ENCODE measurements around the gene PAPLN. TPM values are rescaled to one million over a fixed set of nuclear protein-coding genes. Genes with fewer than 3 reads are reported as not detected.

PAPLN gene
- total and polyA plus RNA-seq, 2 of the 8 experiments (the other 6 are each of a cell fraction or from before 2014, with no cell fraction given), result 14.8 to 25.6 TPM

GRCh38 chr14:73249564-73250316, 12.4 kb downstream of the PAPLN start:
- H3K9me3 ChIP-seq (ENCODE audit: insufficient read depth in 2 of 2, low read depth in 1 of 2, low read length in 1 of 2), result no peaks in the 10 kb centered on the region
- ChIA-PET CTCF (ENCODE audit: partially characterized antibody) (interaction anchor here (0.6 to 2.4 kb wide), 6 partner anchors 8 to 121 kb away, joined by 3 to 10 read pairs (median 4); no protein-coding TSS in a partner anchor), POLR2A (ENCODE audit: partially characterized antibody) (interaction anchor here (0.9 to 4.4 kb wide), 2 partner anchors 10 to 15 kb away, joined by 3 to 21 read pairs; no protein-coding TSS in a partner anchor)
- H3K79me1 ChIP-seq (ENCODE audit: low read depth, low read length), result no peaks in the 10 kb centered on the region
- DNase-seq (ENCODE audit: low read depth in 1 of 2, low spot score in 2 of 2) (no peak), FAIRE-seq (no peak)
- H3K4me2 ChIP-seq (ENCODE audit: insufficient read depth in 1 of 2, low read depth in 2 of 2, low read length in 2 of 2), result no peak overlapping the region
- peaks cover 0 to 2% of the 10 kb centered on the region in 2 experiments for H4K20me1 ChIP-seq (replicated peaks in 1 of 2; ENCODE audit: control insufficient read depth in 1 of 2, insufficient read depth in 2 of 2, low read length in 2 of 2)
- H3K4me3 ChIP-seq (ENCODE audit: extremely low read depth in 1 of 4, insufficient read depth in 2 of 4, low read depth in 3 of 4, low read length in 4 of 4), result no peak overlapping the region
- no peak for TF ChIP-seq RNF2 (IDR thresholded peaks at IDR 0.05; ENCODE audit: borderline replicate concordance, low read depth, low read length, missing control alignments, poor library complexity, severe bottlenecking)
- no peak for TF ChIP-seq CHD1 (IDR thresholded peaks at IDR 0.05; ENCODE audit: low read depth, low read length)
- no peak for TF ChIP-seq POLR2A (IDR thresholded peaks at IDR 0.05; ENCODE audit: control extremely low read depth in 1 of 2, low read depth in 2 of 2, low read length in 2 of 2)
- no peak for TF ChIP-seq SIRT6 (IDR thresholded peaks at IDR 0.05; ENCODE audit: low read length)
- no peak for TF ChIP-seq ATF3 (IDR thresholded peaks at IDR 0.05; ENCODE audit: insufficient read depth, low read depth, low read length)
- TF ChIP-seq TEAD4 (IDR thresholded peaks at IDR 0.05; ENCODE audit: low read depth, low read length), result no peak
- TF ChIP-seq BRCA1 (IDR thresholded peaks at IDR 0.05; ENCODE audit: low read depth, low read length), result no peak
- no peak for TF ChIP-seq SIN3A (conservative IDR thresholded peaks at IDR 0.05 in 1 of 2, IDR thresholded peaks at IDR 0.05 in 1 of 2; ENCODE audit: low read depth in 1 of 2, low read length in 2 of 2)
- TF ChIP-seq ASH2L (IDR thresholded peaks at IDR 0.05; ENCODE audit: low read length), result no peak
- TF ChIP-seq MAX (IDR thresholded peaks at IDR 0.05), result no peak
- TF ChIP-seq CEBPB (IDR thresholded peaks at IDR 0.05; ENCODE audit: low read depth, low read length), result no peak
- no peak for TF ChIP-seq RBBP5 (IDR thresholded peaks at IDR 0.05; ENCODE audit: borderline replicate concordance, low read depth, low read length)
- peaks cover 0 to 2% (median 0%) of the 10 kb centered on the region in 4 experiments; a peak in 3 of 7 replicates for H3K4me1 ChIP-seq (replicated peaks in 1 of 4; ENCODE audit: control insufficient read depth in 3 of 4, insufficient read depth in 4 of 4, low read length in 3 of 4)
- no peak overlapping the region for H3K23ac ChIP-seq (ENCODE audit: insufficient read length)
- no peak overlapping the region for H3K4ac ChIP-seq (replicated peaks; ENCODE audit: insufficient read length, low read depth, low read length)
- no peak overlapping the region for H2AK5ac ChIP-seq (ENCODE audit: low read depth, low read length)
- H3K79me2 ChIP-seq (ENCODE audit: control insufficient read depth in 1 of 2, insufficient read depth in 2 of 2, low read length in 2 of 2), result no peaks in the 10 kb centered on the region; a peak in 1 of 4 replicates
- H2BK12ac ChIP-seq (ENCODE audit: low read depth, low read length), result no peak overlapping the region
- no peak overlapping the region for H4K5ac ChIP-seq (ENCODE audit: insufficient read length, low read depth, low read length)
- H4K8ac ChIP-seq (ENCODE audit: extremely low read depth, insufficient read depth, low read length), result no peak overlapping the region
- no peak overlapping the region for H3K27ac ChIP-seq (ENCODE audit: low read depth, low read length)
- H2BK15ac ChIP-seq (ENCODE audit: low read length), result no peak overlapping the region
- no peak overlapping the region for H3K56ac ChIP-seq (replicated peaks; ENCODE audit: insufficient read length, low read depth, low read length)
- no peak overlapping the region for H3K9ac ChIP-seq (replicated peaks in 1 of 4; ENCODE audit: extremely low read depth in 1 of 4, low read depth in 3 of 4, low read length in 3 of 4)
- no peak overlapping the region for H2BK20ac ChIP-seq (ENCODE audit: low read length)
- no peaks in the 10 kb centered on the region for H3K27me3 ChIP-seq (replicated peaks in 1 of 4; ENCODE audit: control insufficient read depth in 3 of 4, extremely low read depth in 1 of 4, insufficient read depth in 3 of 4, low read length in 3 of 4)
- no peak overlapping the region for H2BK120ac ChIP-seq (replicated peaks; ENCODE audit: low read depth, low read length)
- H2AFZ ChIP-seq (ENCODE audit: low read length), result no peak overlapping the region
- H3K18ac ChIP-seq (ENCODE audit: extremely low read depth, low read length), result no peak overlapping the region; the same call in 1 of the 2 replicates
- H3K23me2 ChIP-seq (ENCODE audit: low read depth, low read length), result no peaks in the 10 kb centered on the region; the same call in 1 of the 2 replicates
- no peak overlapping the region for H4K91ac ChIP-seq (replicated peaks; ENCODE audit: insufficient read length, low read length)
- peaks cover 0 to 11% (median 4%) of the 10 kb centered on the region in 4 experiments; a peak in 5 of 8 replicates for H3K36me3 ChIP-seq (ENCODE audit: control insufficient read depth in 2 of 4, insufficient read depth in 4 of 4, low read length in 3 of 4)
- H3K14ac ChIP-seq (ENCODE audit: insufficient read length), result no peak overlapping the region
- 96% methylated on average over 12 of the region's 13 CpGs; no CpG with 5 or more reads in 1 of the 2 experiments for WGBS, 2 experiments (ENCODE audit: extremely low coverage in 1 of 2, insufficient coverage in 1 of 2, insufficient read length in 1 of 2, insufficient replicate concordance in 2 of 2, low coverage in 1 of 2, low lambda C conversion rate in 2 of 2, missing lambda C conversion rate in 1 of 2)
- no peak overlapping the region for H2BK5ac ChIP-seq (ENCODE audit: low read depth, low read length)

All from H1 (cell line).